ENCODE results near the gene KRT38. TPM values are rescaled to one million over a fixed set of nuclear protein-coding genes. Genes with fewer than 3 reads are reported as not detected.

Gene KRT38
- not detected for polyA plus RNA-seq (ENCODE audit: insufficient read length in 4 of 4)

- DNase-seq (ENCODE audit: low read depth in 4 of 4, low spot score in 3 of 4) = no peak
These were observed at the start of gene KRT38 for GRCh38 chr17:41440531-41441033. Gene KRT38, minus strand, starts transcription at chr17:41440983. Its CDS starts 62 bp downstream, at chr17:41440921.

DNA sequence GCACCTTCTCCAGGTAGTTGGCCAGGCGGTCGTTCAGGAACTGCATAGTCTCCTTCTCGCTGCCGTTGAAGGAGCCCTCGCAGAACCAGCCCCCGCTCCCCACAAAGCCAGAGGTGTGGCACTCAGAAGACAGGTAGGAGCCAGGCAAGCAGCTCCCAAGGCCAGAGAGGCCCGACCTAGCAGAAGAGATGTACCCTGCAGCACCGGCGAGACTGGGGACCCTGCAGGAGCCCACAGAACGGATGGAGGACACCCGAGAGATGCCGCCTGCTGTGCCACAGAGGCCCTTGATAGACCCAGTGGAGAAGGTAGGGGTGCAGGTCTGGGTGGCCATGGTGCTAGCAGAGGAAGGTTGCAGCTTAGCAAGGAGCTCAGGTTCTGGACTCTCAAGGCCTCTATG lies 48.7 kb upstream of the KRT38 start, which contains the start of gene KRT36:
TSS of gene KRT36 (minus strand) at position 380 of the 400 bp plus-strand sequence. CDS start at position 334, 46 bp downstream.
- no peak for DNase-seq (ENCODE audit: low read depth in 4 of 4, low spot score in 3 of 4)

DNA sequence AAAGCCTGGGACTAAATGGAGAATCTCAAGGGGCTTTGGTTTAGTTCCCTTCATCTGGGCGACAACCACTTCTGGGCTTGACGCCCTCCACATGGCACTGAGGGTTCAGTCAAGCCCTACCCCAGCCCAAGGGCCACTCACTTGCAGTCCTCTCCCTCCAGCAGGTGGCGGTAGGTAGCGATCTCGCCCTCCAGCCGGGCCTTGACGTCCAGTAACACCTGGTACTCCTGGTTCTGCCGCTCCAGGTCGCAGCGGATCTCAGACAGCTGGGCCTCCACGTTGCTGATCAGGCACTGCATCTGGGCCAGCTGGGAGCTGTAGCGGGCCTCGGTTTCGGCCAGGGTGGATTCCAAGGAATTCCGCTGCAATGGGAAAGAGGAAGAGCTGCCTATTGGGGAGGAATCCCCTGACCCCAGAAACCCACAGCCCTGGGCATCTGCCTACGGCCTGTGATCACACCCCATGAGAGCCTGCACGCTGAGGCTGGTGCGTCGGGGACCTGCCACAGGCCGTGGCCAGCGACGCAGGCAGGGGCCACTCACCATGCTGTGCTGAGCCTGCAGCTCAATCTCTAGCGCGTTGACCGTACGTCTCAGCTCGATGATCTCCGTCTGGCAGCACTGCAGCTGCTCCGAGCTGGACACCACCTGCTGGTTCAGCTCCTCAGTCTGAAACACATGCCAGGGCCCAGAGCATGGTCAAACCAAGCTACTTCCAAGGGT lies 46.2 kb upstream of the KRT38 start:
- no peak for DNase-seq (ENCODE audit: low read depth in 4 of 4, low spot score in 3 of 4)

DNA sequence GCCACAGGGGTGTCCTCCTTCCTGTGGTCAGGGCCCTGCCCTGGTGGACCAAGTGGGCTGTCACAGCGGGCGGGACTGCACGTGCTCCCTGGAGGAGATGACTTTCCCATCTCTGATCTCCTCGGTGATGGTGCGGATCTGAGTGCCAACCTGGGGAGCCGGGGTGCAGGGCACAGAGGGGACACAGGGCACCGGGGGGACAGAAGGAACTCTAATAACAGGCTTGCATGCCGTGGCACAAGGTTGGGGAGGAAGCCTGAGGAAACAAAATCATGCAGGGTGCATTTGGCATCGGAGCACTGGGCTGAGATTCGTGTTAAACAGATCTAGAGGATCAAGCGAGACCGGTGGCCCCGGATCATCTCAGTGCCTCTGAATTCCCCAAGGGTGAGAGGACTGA lies 45.5 kb upstream of the KRT38 start:
- DNase-seq (ENCODE audit: low read depth in 4 of 4, low spot score in 3 of 4) = no peak

DNA sequence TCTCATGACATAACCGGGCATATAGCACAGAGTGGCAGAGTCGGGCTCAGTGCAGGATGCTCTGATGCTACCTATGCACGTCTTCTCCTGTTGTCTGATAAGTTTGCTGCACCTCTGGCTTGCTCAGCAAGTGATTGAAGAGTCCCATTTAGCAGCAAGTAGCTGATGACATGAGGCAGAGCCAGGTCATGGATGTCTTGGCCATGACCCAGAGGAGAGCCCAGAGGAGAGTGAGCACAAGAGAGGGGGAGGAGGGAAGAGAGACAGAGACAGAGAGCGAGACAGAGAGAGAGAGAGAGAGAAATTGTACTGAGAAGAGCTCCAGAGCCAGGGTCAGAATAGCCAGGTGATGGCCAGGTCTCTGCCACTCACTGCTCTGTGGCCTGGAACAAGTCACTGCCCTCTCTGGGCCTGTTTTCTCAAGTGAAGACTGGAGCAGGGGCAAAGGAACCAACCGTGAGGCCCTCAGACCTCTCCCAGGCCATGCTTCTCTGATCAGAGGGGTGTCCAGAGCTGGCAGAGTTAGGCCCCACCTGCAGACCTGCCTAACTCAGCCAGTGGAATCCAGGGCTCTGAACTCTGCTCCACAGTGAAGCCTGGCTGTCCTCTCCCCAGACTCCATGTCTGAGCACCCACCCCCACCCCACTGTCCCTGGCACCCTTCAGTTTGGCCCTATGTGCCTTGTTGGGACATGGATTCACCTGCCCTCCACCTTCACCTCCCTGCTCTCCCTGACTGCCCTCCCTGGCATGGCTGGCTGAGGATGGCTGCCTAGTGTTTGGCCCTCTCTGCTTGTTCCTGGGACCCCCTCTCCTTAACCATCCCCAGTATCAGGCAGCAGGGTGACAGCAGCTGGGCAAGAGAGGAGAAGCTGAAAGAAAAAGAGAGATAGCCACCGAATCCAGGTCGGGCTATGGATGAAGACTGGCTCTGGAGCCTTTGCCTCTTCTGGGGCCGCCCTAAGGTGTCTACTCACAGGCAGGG lies 44.4 kb upstream of the KRT38 start:
- no peak for DNase-seq (ENCODE audit: low read depth in 4 of 4, low spot score in 3 of 4)

DNA sequence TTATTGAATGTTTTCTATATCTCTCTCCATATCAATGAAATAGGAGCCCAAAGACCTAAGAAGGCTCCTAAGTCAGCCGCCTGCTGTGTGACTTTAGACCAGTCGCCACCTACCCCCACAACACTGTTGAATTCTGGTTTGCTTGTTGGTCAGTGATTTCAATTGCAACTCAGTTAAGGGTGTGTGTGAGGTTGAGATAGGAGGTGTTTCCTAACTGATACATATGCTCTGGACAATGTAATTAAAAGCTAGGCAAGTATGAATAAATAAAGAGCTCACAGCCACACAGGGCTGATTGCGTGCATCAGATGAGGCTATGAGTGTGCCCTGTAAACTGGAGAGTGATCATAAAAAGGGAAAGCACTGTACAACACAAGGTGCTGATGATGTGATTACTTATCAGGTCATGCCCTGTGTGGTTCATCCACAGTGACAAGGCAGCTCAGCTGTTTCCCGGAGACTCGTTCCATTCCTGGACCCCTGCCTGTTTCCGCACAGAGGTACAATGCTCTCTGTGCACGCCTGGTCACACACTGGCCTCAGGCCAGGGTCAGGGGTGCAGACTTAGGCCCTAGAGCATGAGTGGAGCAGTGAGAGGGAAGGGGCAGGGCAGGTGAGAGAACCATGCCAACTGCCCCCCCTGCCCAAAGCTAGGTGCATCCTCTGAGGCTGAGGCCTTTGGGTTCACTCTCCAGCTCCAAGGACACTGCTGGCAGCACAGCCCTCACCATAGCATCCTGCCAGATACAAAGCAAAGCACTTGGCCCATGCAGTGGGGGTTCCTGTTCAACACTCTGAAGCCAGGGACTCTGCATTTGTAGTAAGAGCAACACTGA lies 43.4 kb upstream of the KRT38 start:
- DNase-seq (ENCODE audit: low read depth in 4 of 4, low spot score in 3 of 4) = no peak

DNA sequence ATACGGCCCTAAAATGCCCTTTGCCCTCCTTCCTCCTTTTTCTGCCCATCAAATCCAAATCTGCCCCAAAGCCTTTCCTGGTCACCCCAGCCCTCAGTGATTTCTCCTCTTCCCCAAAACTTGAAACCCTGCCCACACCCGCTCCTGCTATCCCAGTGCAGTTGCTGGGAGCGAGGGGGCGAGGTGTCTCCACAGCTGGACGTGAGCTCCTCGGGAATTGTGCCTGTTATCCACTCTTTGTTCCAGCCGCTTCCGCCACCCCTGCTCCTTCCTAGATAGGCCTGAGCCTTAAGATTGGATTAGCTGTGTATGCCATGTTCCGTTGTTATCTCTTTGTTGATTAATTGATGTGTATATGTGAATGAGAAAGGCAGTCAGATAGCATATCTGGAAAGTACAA lies 42.7 kb upstream of the KRT38 start:
- DNase-seq (ENCODE audit: low read depth in 4 of 4, low spot score in 3 of 4) = no peak

- no peak for DNase-seq (ENCODE audit: low read depth in 4 of 4, low spot score in 3 of 4)
These were observed 40.3 kb upstream of the KRT38 start, which contains the start of gene KRT35 for GRCh38 chr17:41481036-41481435. Gene KRT35, minus strand, starts transcription at chr17:41481151. Its CDS starts 54 bp downstream, at chr17:41481097.

- DNase-seq (ENCODE audit: low read depth in 4 of 4, low spot score in 3 of 4) = no peak
These were observed 39.8 kb upstream of the KRT38 start for GRCh38 chr17:41480581-41480980.

DNA sequence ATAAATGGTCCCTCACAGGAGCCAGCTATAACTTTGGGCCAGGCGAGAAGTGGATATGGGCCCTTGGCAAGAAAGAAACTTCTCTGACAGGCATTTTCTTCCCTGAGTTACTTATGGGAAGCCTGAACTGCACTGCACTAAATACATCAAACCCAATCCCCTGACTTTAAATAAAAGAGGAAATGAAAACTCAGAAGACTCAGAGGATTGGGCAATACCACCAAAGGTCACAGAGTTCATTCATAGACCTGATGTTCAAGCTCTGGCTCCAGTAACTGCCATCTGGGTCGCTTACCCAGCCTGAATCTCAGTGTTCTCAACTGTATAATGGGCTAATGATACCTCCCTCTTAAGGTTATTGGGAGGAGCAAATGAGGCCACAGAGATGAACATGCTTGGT lies 39.4 kb upstream of the KRT38 start:
- DNase-seq (ENCODE audit: low read depth in 4 of 4, low spot score in 3 of 4) = no peak

GRCh38 chr17:41478237-41478636 lies 37.5 kb upstream of the KRT38 start:
- DNase-seq (ENCODE audit: low read depth in 4 of 4, low spot score in 3 of 4) = no peak

GRCh38 chr17:41476866-41477815 lies 36.4 kb upstream of the KRT38 start:
- no peak for DNase-seq (ENCODE audit: low read depth in 4 of 4, low spot score in 3 of 4)

GRCh38 chr17:41475421-41475820 lies 34.6 kb upstream of the KRT38 start:
- no peak for DNase-seq (ENCODE audit: low read depth in 4 of 4, low spot score in 3 of 4)

DNA sequence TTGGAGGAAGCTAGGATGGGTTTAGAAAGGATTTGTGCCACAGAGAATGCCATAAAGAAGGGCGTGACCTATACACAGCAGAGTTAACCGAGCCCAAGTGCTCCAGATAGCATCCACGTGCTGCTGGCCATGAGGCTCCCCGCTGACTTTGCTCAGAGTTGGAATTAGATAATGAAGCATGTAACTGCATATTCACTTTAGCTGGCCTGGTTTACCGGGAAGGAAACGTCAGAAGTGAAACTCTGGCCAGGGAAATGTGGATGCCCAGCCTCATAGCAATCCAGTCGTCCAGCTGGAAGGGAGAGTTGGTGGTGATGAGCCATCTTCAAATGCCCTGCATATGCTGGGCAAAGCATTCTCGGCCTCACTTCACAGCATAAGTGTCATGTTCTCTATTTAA lies 34.1 kb upstream of the KRT38 start:
- no peak for DNase-seq (ENCODE audit: low read depth in 4 of 4, low spot score in 3 of 4)

DNA sequence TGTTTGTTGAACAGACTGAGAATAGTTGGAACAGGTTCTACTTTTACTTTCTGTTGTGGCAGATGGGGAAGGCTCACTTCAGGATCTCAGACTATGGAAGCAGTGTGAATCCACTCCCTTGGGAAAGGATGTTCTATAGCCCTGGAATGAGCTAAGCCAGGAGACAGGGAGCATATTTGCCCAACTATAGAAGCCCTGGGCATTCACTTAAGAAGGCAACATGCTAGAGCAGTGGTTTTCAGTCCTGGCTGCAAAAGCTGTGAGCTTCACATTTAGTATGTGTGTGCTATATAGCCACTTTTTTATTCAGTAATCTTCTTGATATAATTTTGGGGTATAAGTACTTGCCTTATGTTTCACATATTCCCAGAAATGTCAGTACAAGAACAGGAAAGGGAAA lies 27.6 kb upstream of the KRT38 start:
- no peak for DNase-seq (ENCODE audit: low read depth in 4 of 4, low spot score in 3 of 4)

- DNase-seq (ENCODE audit: low read depth in 4 of 4, low spot score in 3 of 4) = no peak
These were observed 26.8 kb upstream of the KRT38 start for GRCh38 chr17:41467561-41467960.

DNA sequence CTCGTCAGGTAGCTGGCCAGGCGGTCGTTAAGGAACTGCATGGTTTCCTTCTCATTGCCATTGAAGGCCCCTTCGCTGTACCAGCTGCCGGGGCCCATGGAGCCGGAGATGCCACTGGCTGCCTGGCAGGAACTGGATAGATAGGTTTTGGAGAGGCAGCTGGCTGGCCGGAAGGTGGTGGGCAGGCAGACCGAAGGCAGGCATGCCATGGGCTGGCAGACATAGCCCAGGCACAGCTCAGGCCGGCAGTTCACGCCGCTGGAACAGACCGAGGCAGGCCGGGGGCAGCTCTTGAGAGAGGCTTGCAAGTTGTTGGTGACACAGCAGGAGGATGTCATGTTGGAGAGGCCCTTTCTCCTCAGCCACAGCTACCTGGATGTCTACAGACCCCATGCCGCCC lies 26.2 kb upstream of the KRT38 start, which contains the start of gene KRT32:
TSS of gene KRT32 (minus strand) at position 399 of the 400 bp plus-strand sequence. CDS start at position 338, 61 bp downstream.
- DNase-seq (ENCODE audit: low read depth in 4 of 4, low spot score in 3 of 4) = no peak

DNA sequence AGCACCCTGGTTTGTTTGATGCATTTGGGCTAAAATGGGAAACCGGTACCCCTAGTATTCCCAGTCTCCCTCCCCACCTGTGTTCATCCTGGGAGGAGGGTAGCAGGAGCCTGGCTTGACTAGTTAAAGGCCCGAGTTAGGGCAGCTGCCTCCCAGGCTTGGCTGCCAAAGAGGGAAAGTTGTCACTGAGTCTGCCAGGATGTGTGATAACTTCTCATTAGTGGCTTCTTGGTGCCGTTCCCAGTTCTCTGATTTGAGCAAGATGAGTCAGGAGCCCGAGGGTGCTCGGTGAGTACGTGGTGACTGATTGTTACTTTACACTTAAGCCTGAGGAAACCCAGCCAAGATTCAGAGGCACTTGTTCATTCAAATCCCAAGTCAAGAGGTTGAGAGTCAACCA lies 23.9 kb upstream of the KRT38 start:
- no peak for DNase-seq (ENCODE audit: low read depth in 4 of 4, low spot score in 3 of 4)

- DNase-seq (ENCODE audit: low read depth in 4 of 4, low spot score in 3 of 4) = no peak
These were observed 23.4 kb upstream of the KRT38 start for GRCh38 chr17:41464173-41464572.

All from right renal pelvis (tissue), 4 donors.